ENCODE data around the gene GNL1. TPM values are rescaled to one million over a fixed set of nuclear protein-coding genes. Genes with fewer than 3 reads are reported as not detected.
"Not testable (repeated sequence)": the region's sequence is repeated elsewhere in the genome, so short reads cannot be mapped to it uniquely, and the experiment has no call there.

Gene GNL1
- total and polyA plus RNA-seq, 2 of the 8 experiments (the other 6 are each of a cell fraction or from before 2014, with no cell fraction given) = 42.4 to 67.8 TPM

DNA sequence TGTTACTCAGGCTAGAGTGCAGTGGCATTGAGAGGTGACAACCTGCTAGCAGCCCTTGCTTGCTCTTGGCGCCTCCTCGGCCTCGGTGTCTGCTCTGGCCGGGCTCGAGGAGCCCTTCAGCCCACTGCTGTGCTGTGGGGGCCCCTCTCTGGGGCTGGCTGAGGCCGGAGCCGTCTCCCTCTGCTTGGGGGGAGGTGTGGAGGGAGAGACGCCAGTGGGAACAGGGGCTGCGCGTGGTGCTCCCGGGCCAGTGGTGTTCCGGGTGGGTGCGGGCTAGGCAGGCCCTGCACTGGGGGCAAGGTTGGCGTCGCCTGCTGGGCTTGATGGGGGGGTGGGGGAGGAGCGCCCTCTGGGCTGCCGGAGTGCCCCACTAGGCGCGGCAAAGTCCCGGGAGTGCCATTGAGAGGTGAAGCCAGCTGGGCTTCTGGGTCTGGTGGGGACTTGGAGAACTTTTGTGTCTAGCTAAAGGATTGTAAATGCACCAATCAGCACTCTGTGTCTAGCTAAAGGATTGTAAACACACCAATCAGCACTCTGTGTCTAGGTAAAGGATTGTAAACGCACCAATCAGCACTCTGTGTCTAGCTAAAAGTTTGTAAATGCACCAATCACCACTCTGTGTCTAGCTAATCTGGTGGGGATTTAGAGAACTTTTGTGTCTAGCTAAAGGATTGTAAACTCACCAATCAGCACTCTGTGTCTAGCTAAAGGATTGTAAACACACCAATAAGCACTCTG, 38.4 kb downstream of the GNL1 start:
- H3K18ac ChIP-seq (ENCODE audit: extremely low read depth, low read length); H3K4ac ChIP-seq (replicated peaks; ENCODE audit: insufficient read length, low read depth, low read length); H2BK5ac ChIP-seq (ENCODE audit: low read depth, low read length); H3K23me2 ChIP-seq (ENCODE audit: low read depth, low read length); H2BK20ac ChIP-seq (ENCODE audit: low read length); H2BK120ac ChIP-seq (replicated peaks; ENCODE audit: low read depth, low read length); DNase-seq (ENCODE audit: low read depth in 1 of 2, low spot score in 2 of 2); H3K56ac ChIP-seq (replicated peaks; ENCODE audit: insufficient read length, low read depth, low read length); H4K20me1 ChIP-seq (replicated peaks in 1 of 2; ENCODE audit: control insufficient read depth in 1 of 2, insufficient read depth in 2 of 2, low read length in 2 of 2); H3K23ac ChIP-seq (ENCODE audit: insufficient read length); H3K79me2 ChIP-seq (ENCODE audit: control insufficient read depth in 1 of 2, insufficient read depth in 2 of 2, low read length in 2 of 2); H3K4me1 ChIP-seq (replicated peaks in 1 of 4; ENCODE audit: control insufficient read depth in 3 of 4, insufficient read depth in 4 of 4, low read length in 3 of 4); H2AK5ac ChIP-seq (ENCODE audit: low read depth, low read length); H3K79me1 ChIP-seq (ENCODE audit: low read depth, low read length); H2BK15ac ChIP-seq (ENCODE audit: low read length); H3K9me3 ChIP-seq (ENCODE audit: insufficient read depth in 2 of 2, low read depth in 1 of 2, low read length in 1 of 2); H3K4me3 ChIP-seq (ENCODE audit: extremely low read depth in 1 of 4, insufficient read depth in 2 of 4, low read depth in 3 of 4, low read length in 4 of 4); H3K14ac ChIP-seq (ENCODE audit: insufficient read length); H4K8ac ChIP-seq (ENCODE audit: extremely low read depth, insufficient read depth, low read length); H2AFZ ChIP-seq (ENCODE audit: low read length); H2BK12ac ChIP-seq (ENCODE audit: low read depth, low read length); H3K36me3 ChIP-seq (ENCODE audit: control insufficient read depth in 2 of 4, insufficient read depth in 4 of 4, low read length in 3 of 4); H3K27ac ChIP-seq (ENCODE audit: low read depth, low read length); H4K91ac ChIP-seq (replicated peaks; ENCODE audit: insufficient read length, low read length); H4K5ac ChIP-seq (ENCODE audit: insufficient read length, low read depth, low read length); H3K4me2 ChIP-seq (ENCODE audit: insufficient read depth in 1 of 2, low read depth in 2 of 2, low read length in 2 of 2); FAIRE-seq; H3K9ac ChIP-seq (replicated peaks in 1 of 4; ENCODE audit: extremely low read depth in 1 of 4, low read depth in 3 of 4, low read length in 3 of 4); H3K27me3 ChIP-seq (replicated peaks in 1 of 4; ENCODE audit: control insufficient read depth in 3 of 4, extremely low read depth in 1 of 4, insufficient read depth in 3 of 4, low read length in 3 of 4): not testable (repeated sequence)
- WGBS, 2 experiments (ENCODE audit: extremely low coverage in 1 of 2, insufficient coverage in 1 of 2, insufficient read length in 1 of 2, insufficient replicate concordance in 2 of 2, low coverage in 1 of 2, low lambda C conversion rate in 2 of 2, missing lambda C conversion rate in 1 of 2) = 88% methylated on average over 13 of the region's 21 CpGs; no CpG with 5 or more reads in 1 of the 2 experiments
- CTCF ChIA-PET (ENCODE audit: partially characterized antibody) = interaction anchor here (0.6 to 2.2 kb wide), 9 partner anchors 8 to 616 kb away, joined by 3 to 8 read pairs (median 3); no protein-coding TSS in a partner anchor
- POLR2A ChIA-PET (ENCODE audit: partially characterized antibody) = interaction anchor here (0.9 to 1.6 kb wide), 3 partner anchors 10 to 24 kb away, joined by 3 to 4 read pairs (median 4); no protein-coding TSS in a partner anchor

All from H1 (cell line).